ENCODE measurements around the gene CIAO2B. TPM values are rescaled to one million over a fixed set of nuclear protein-coding genes. Genes with fewer than 3 reads are reported as not detected.

The CIAO2B gene
- total and polyA plus RNA-seq, 2 experiments from 2014 or later: 92.4 to 181 TPM

DNA sequence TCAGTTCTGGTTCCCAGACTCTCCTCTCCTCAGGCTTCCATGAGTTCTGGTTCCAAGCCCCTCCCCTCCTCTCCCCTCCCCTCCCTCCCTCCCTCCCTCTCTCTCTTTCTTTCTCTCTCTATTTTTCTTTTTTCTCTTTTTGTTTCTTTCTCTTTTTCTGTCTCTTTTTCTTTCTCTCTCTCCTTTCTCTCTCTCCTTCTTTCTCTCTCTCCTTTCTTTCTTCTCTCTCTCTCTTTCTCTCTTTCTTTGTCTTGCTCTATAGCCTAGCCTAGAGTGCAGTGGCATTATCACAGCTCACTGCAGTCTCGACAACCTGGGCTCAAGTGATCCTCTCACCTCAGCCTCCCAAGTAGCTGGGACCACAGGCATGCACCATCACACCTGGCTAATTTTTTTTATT is 26.1 kb upstream of the CIAO2B start:
- Mint-ChIP-seq H3K36me3 (ENCODE audit: low read depth) (no peaks in the 10 kb centered on the region), H3K4me3 (no peak overlapping the region), H3K27ac (no peak overlapping the region), H3K4me1 (peaks cover 10% of the 10 kb centered on the region), H3K27me3 (ENCODE audit: insufficient read depth, low read depth, poor library complexity) (peaks cover 6% of the 10 kb centered on the region), H3K9me3 (peaks cover 4% of the 10 kb centered on the region; the same call in 2 of the 3 replicates)
- Histone ChIP-seq H3K4me3 (no peak overlapping the region), H3K9me2 (ENCODE audit: insufficient read depth) (no peaks in the 10 kb centered on the region), H3K36me3 (ENCODE audit: insufficient read depth) (no peaks in the 10 kb centered on the region), H3K27me3 (ENCODE audit: insufficient read depth) (no peaks in the 10 kb centered on the region), H3K79me2 (replicated peaks; ENCODE audit: insufficient read depth) (no peaks in the 10 kb centered on the region), H2AFZ (no peak overlapping the region), H3K27ac (ENCODE audit: low read depth) (no peak overlapping the region), H3F3A (replicated peaks; ENCODE audit: low read depth) (no peaks in the 10 kb centered on the region), H3K4me2 (no peak overlapping the region), H4K20me1 (replicated peaks; ENCODE audit: insufficient read depth) (no peaks in the 10 kb centered on the region; the same call in 1 of the 2 replicates), H3K4me1 (ENCODE audit: insufficient read depth) (no peaks in the 10 kb centered on the region)
- TF ChIP-seq ZNF114 (CRISPR knock-in tag; IDR thresholded peaks at IDR 0.05): no peak
- TF ChIP-seq, protein P1, sequence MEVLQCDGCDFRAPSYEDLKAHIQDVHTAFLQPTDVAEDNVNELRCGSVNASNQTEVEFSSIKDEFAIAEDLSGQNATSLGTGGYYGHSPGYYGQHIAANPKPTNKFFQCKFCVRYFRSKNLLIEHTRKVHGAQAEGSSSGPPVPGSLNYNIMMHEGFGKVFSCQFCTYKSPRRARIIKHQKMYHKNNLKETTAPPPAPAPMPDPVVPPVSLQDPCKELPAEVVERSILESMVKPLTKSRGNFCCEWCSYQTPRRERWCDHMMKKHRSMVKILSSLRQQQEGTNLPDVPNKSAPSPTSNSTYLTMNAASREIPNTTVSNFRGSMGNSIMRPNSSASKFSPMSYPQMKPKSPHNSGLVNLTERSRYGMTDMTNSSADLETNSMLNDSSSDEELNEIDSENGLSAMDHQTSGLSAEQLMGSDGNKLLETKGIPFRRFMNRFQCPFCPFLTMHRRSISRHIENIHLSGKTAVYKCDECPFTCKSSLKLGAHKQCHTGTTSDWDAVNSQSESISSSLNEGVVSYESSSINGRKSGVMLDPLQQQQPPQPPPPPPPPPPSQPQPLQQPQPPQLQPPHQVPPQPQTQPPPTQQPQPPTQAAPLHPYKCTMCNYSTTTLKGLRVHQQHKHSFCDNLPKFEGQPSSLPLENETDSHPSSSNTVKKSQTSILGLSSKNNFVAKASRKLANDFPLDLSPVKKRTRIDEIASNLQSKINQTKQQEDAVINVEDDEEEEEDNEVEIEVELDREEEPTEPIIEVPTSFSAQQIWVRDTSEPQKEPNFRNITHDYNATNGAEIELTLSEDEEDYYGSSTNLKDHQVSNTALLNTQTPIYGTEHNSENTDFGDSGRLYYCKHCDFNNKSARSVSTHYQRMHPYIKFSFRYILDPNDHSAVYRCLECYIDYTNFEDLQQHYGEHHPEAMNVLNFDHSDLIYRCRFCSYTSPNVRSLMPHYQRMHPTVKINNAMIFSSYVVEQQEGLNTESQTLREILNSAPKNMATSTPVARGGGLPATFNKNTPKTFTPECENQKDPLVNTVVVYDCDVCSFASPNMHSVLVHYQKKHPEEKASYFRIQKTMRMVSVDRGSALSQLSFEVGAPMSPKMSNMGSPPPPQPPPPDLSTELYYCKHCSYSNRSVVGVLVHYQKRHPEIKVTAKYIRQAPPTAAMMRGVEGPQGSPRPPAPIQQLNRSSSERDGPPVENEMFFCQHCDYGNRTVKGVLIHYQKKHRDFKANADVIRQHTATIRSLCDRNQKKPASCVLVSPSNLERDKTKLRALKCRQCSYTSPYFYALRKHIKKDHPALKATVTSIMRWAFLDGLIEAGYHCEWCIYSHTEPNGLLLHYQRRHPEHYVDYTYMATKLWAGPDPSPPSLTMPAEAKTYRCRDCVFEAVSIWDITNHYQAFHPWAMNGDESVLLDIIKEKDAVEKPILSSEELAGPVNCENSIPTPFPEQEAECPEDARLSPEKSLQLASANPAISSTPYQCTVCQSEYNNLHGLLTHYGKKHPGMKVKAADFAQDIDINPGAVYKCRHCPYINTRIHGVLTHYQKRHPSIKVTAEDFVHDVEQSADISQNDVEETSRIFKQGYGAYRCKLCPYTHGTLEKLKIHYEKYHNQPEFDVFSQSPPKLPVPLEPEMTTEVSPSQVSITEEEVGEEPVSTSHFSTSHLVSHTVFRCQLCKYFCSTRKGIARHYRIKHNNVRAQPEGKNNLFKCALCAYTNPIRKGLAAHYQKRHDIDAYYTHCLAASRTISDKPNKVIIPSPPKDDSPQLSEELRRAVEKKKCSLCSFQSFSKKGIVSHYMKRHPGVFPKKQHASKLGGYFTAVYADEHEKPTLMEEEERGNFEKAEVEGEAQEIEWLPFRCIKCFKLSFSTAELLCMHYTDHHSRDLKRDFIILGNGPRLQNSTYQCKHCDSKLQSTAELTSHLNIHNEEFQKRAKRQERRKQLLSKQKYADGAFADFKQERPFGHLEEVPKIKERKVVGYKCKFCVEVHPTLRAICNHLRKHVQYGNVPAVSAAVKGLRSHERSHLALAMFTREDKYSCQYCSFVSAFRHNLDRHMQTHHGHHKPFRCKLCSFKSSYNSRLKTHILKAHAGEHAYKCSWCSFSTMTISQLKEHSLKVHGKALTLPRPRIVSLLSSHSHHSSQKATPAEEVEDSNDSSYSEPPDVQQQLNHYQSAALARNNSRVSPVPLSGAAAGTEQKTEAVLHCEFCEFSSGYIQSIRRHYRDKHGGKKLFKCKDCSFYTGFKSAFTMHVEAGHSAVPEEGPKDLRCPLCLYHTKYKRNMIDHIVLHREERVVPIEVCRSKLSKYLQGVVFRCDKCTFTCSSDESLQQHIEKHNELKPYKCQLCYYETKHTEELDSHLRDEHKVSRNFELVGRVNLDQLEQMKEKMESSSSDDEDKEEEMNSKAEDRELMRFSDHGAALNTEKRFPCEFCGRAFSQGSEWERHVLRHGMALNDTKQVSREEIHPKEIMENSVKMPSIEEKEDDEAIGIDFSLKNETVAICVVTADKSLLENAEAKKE (CRISPR knock-in tag; IDR thresholded peaks at IDR 0.05): no peak
- TF ChIP-seq, protein P2, sequence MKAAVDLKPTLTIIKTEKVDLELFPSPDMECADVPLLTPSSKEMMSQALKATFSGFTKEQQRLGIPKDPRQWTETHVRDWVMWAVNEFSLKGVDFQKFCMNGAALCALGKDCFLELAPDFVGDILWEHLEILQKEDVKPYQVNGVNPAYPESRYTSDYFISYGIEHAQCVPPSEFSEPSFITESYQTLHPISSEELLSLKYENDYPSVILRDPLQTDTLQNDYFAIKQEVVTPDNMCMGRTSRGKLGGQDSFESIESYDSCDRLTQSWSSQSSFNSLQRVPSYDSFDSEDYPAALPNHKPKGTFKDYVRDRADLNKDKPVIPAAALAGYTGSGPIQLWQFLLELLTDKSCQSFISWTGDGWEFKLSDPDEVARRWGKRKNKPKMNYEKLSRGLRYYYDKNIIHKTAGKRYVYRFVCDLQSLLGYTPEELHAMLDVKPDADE (IDR thresholded peaks at IDR 0.05): no peak
- TF ChIP-seq ZNF331 (CRISPR knock-in tag; IDR thresholded peaks at IDR 0.05; ENCODE audit: low read depth): no peak
- TF ChIP-seq EZH2 (IDR thresholded peaks at IDR 0.05; ENCODE audit: low read depth, unreplicated experiment): no peak
- no peak for TF ChIP-seq EZH2phosphoT487 (IDR thresholded peaks at IDR 0.05; ENCODE audit: unreplicated experiment)
- no peak for TF ChIP-seq STAT1 (IDR thresholded peaks at IDR 0.05; ENCODE audit: unreplicated experiment)
- no peak for TF ChIP-seq JUNB (IDR thresholded peaks at IDR 0.05; ENCODE audit: unreplicated experiment)
- no peak for TF ChIP-seq POLR2AphosphoS5 (IDR thresholded peaks at IDR 0.05; ENCODE audit: low read depth)
- TF ChIP-seq, protein P3, sequence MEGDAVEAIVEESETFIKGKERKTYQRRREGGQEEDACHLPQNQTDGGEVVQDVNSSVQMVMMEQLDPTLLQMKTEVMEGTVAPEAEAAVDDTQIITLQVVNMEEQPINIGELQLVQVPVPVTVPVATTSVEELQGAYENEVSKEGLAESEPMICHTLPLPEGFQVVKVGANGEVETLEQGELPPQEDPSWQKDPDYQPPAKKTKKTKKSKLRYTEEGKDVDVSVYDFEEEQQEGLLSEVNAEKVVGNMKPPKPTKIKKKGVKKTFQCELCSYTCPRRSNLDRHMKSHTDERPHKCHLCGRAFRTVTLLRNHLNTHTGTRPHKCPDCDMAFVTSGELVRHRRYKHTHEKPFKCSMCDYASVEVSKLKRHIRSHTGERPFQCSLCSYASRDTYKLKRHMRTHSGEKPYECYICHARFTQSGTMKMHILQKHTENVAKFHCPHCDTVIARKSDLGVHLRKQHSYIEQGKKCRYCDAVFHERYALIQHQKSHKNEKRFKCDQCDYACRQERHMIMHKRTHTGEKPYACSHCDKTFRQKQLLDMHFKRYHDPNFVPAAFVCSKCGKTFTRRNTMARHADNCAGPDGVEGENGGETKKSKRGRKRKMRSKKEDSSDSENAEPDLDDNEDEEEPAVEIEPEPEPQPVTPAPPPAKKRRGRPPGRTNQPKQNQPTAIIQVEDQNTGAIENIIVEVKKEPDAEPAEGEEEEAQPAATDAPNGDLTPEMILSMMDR (conservative IDR thresholded peaks at IDR 0.05; ENCODE audit: low read depth in 2 of 2): no peak
- TF ChIP-seq, protein P4, sequence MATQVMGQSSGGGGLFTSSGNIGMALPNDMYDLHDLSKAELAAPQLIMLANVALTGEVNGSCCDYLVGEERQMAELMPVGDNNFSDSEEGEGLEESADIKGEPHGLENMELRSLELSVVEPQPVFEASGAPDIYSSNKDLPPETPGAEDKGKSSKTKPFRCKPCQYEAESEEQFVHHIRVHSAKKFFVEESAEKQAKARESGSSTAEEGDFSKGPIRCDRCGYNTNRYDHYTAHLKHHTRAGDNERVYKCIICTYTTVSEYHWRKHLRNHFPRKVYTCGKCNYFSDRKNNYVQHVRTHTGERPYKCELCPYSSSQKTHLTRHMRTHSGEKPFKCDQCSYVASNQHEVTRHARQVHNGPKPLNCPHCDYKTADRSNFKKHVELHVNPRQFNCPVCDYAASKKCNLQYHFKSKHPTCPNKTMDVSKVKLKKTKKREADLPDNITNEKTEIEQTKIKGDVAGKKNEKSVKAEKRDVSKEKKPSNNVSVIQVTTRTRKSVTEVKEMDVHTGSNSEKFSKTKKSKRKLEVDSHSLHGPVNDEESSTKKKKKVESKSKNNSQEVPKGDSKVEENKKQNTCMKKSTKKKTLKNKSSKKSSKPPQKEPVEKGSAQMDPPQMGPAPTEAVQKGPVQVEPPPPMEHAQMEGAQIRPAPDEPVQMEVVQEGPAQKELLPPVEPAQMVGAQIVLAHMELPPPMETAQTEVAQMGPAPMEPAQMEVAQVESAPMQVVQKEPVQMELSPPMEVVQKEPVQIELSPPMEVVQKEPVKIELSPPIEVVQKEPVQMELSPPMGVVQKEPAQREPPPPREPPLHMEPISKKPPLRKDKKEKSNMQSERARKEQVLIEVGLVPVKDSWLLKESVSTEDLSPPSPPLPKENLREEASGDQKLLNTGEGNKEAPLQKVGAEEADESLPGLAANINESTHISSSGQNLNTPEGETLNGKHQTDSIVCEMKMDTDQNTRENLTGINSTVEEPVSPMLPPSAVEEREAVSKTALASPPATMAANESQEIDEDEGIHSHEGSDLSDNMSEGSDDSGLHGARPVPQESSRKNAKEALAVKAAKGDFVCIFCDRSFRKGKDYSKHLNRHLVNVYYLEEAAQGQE (IDR thresholded peaks at IDR 0.05; ENCODE audit: unreplicated experiment): no peak
- no peak for TF ChIP-seq NANOG (IDR thresholded peaks at IDR 0.05; ENCODE audit: borderline replicate concordance)
- no peak for TF ChIP-seq CREB1 (CRISPR knock-in tag; IDR thresholded peaks at IDR 0.05; ENCODE audit: low read depth)
- ATAC-seq: no peak
- DNase-seq (ENCODE audit: low spot score): no peak

Measured in GM23338 (cell line).